Measurements from ENCODE around the gene TTC9. TPM values are rescaled to one million over a fixed set of nuclear protein-coding genes. Genes with fewer than 3 reads are reported as not detected.

The TTC9 gene
- total RNA-seq, 4 donors from 2014 or later = 3.9 to 6.9 (median 5.4) TPM

DNA sequence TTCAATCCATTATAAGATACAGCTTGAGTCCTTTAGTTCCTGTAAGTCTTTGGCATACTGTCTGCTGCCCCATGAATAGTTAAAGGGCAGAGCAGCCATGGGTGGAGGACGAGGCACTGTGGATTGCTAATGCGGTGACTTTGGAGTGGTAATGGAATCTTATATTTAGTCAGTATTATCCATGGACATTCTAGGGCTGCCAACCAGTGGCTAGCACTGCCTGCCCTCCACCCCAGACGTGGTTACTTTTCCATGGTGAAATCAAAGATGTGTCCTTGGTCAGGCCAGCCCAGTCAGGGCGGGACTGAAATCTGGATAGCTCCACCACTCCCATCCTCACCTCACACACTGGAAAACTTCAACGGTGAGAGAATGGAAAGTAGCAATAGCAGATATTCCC lies 2.3 kb downstream of the TTC9 start:
- no peak for DNase-seq (ENCODE audit: low spot score in 2 of 2)
- peaks cover 0 to 17% (median 0%) of the 10 kb centered on the region in 4 donors for H3K4me1 ChIP-seq
- no peaks in the 10 kb centered on the region for H3K36me3 ChIP-seq
- TF ChIP-seq EP300 (IDR thresholded peaks at IDR 0.05) (no peak), POLR2A (IDR thresholded peaks at IDR 0.05) (no peak)
- TF ChIP-seq, protein P1, sequence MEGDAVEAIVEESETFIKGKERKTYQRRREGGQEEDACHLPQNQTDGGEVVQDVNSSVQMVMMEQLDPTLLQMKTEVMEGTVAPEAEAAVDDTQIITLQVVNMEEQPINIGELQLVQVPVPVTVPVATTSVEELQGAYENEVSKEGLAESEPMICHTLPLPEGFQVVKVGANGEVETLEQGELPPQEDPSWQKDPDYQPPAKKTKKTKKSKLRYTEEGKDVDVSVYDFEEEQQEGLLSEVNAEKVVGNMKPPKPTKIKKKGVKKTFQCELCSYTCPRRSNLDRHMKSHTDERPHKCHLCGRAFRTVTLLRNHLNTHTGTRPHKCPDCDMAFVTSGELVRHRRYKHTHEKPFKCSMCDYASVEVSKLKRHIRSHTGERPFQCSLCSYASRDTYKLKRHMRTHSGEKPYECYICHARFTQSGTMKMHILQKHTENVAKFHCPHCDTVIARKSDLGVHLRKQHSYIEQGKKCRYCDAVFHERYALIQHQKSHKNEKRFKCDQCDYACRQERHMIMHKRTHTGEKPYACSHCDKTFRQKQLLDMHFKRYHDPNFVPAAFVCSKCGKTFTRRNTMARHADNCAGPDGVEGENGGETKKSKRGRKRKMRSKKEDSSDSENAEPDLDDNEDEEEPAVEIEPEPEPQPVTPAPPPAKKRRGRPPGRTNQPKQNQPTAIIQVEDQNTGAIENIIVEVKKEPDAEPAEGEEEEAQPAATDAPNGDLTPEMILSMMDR (IDR thresholded peaks at IDR 0.05) = no peak
- peaks cover 0 to 50% of the 10 kb centered on the region in 2 donors for H3K27me3 ChIP-seq
- H3K4me3 ChIP-seq = peak overlapping the region in 1 of 4 donors; percentile 67
- H3K9me3 ChIP-seq = no peaks in the 10 kb centered on the region
- H3K27ac ChIP-seq = peak overlapping the region in 2 of 4 donors; percentile 55 to 77
- 58 to 62% methylated on average over 4 to 5 of the region's 5 CpGs for WGBS, 2 donors

DNA sequence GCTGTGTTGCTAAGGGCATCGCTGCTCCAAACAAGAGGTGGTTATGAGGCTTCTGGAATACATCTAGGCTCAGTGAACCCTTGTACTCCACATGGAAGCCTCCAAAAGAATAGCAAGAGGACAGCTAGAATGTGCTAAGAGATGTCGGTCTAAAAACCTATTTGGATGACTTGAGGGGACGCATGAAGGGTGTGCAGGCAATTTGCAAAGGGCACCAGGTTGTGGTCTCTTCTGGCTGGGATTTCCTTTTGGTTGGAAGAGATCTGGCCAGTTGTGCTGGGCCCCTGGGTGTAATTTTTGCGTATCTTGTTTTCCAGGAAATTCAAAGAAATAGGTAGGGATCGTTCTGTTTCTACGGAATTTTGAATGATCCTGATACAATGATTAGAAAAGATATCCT lies 4.2 kb downstream of the TTC9 start:
- 87 to 96% methylated on average over 6 of the region's 6 CpGs for WGBS, 2 donors
- DNase-seq (ENCODE audit: low spot score in 2 of 2) = no peak
- Histone ChIP-seq H3K9me3 (no peaks in the 10 kb centered on the region), H3K4me3 (no peak overlapping the region), H3K36me3 (no peaks in the 10 kb centered on the region), H3K27me3 (peaks cover 0 to 31% of the 10 kb centered on the region in 2 donors), H3K4me1 (peaks cover 0 to 15% (median 0%) of the 10 kb centered on the region in 4 donors), H3K27ac (no peak overlapping the region)
- no peak for TF ChIP-seq EP300 (IDR thresholded peaks at IDR 0.05)
- no peak for TF ChIP-seq POLR2A (IDR thresholded peaks at IDR 0.05)
- TF ChIP-seq, protein P1 (IDR thresholded peaks at IDR 0.05) = no peak

DNA sequence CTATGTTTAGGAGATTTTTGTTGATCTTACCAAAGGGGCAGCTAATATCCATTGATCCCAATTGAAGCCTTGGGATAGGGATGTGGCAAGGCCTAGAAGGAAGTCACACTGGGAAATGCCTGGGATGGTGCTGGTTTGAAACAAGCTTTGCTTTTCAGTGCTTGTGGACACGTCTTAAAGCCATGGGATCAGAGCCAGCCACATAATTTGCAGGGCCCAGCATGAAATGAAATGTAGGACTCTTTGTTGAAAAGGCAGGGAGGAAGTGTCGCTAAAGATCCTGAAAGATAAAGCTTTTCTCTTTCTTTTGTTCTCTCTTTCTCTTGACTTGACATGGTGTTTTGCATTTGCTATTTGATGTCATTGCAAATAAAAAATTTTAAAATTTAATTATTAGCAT lies 5.0 kb downstream of the TTC9 start:
- H3K4me3 ChIP-seq = no peak overlapping the region
- TF ChIP-seq, protein P1 (IDR thresholded peaks at IDR 0.05) = no peak
- no peak for TF ChIP-seq POLR2A (IDR thresholded peaks at IDR 0.05)
- TF ChIP-seq EP300 (IDR thresholded peaks at IDR 0.05) = no peak
- DNase-seq (ENCODE audit: low spot score in 2 of 2) = no peak
- H3K27ac ChIP-seq = no peak overlapping the region
- H3K4me1 ChIP-seq = peaks cover 0 to 9% (median 0%) of the 10 kb centered on the region in 4 donors
- H3K9me3 ChIP-seq = no peaks in the 10 kb centered on the region
- 34 to 46% methylated on average over 2 of the region's 2 CpGs for WGBS, 2 donors
- H3K27me3 ChIP-seq = peaks cover 0 to 24% of the 10 kb centered on the region in 2 donors
- H3K36me3 ChIP-seq = no peaks in the 10 kb centered on the region

DNA sequence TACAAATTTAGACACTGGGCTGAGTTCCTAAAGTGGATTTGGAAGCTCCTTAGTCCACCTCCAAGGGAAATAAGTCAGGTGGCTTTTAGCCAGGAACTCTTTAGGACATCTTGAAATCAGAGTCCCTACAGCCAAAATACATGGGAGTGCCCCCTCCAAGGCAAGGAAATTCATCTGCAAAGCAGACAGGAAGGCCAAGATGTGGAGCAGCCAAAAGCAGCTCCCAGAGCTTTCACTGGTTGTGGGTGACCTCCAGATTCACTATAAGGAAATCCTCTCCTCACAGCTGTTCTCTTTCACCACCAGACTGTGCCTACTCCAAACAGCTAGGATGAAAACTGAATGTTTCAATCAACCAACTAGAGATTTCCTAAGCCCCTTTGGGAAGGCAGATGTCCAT lies 6.6 kb downstream of the TTC9 start:
- no peak for DNase-seq (ENCODE audit: low spot score in 2 of 2)
- H3K36me3 ChIP-seq = no peaks in the 10 kb centered on the region
- H3K27me3 ChIP-seq = peaks cover 0 to 15% of the 10 kb centered on the region in 2 donors
- no peak overlapping the region for H3K27ac ChIP-seq
- H3K4me1 ChIP-seq = no peaks in the 10 kb centered on the region
- no peaks in the 10 kb centered on the region for H3K9me3 ChIP-seq
- TF ChIP-seq POLR2A (IDR thresholded peaks at IDR 0.05) (no peak), EP300 (IDR thresholded peaks at IDR 0.05) (no peak)
- TF ChIP-seq, protein P1 (IDR thresholded peaks at IDR 0.05) = no peak
- H3K4me3 ChIP-seq = no peak overlapping the region

DNA sequence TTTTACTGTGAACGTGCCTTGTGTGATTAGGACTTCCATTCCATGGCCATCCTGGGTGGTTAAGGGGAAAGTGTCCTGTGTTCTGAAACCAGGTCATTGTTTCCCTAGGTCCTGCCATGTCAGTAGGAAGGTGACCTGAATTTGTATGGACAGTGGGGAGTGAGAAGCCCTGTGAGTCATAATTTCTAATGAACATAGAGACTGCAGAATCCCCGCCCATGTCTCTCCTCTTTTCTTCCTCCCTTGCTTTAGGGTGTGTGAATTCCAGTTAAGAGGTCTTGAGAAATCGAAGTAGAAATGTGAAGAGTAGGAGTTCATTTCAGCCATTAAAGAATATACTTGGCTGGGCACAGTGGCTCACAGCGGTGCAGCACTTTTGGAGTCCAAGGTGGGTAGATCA lies 8.1 kb downstream of the TTC9 start:
- TF ChIP-seq POLR2A (IDR thresholded peaks at IDR 0.05) (no peak), EP300 (IDR thresholded peaks at IDR 0.05) (no peak)
- TF ChIP-seq, protein P1 (IDR thresholded peaks at IDR 0.05) = no peak
- H3K36me3 ChIP-seq = no peaks in the 10 kb centered on the region
- no peak for DNase-seq (ENCODE audit: low spot score in 2 of 2)
- H3K4me1 ChIP-seq = peaks cover 0 to under 1% (median 0%) of the 10 kb centered on the region in 4 donors
- peaks cover 0 to 9% of the 10 kb centered on the region in 2 donors for H3K27me3 ChIP-seq
- H3K4me3 ChIP-seq = no peak overlapping the region
- no peak overlapping the region for H3K27ac ChIP-seq
- WGBS, 2 donors = 85 to 90% methylated on average over 4 of the region's 4 CpGs
- H3K9me3 ChIP-seq = no peaks in the 10 kb centered on the region

Data from tibial nerve (tissue), 4 donors.